H1 (cell line): ENCODE results near the gene PTEN.

Experiments used
- POLR2A ChIP-seq, 2 experiments: IDR thresholded peaks; 1 replicate in 1 of 2; 2 replicates in 1 of 2; pipeline ENCODE4 v1.6.1; 2011; ENCODE audit warnings: low read depth in 2 of 2, low read length in 2 of 2, mild to moderate bottlenecking in 2 of 2; ENCODE audit errors: control extremely low read depth in 1 of 2
- RFX5 ChIP-seq: IDR thresholded peaks from 2 replicates; pipeline ENCODE4 v1.6.1; 2011; ENCODE audit warnings: low read depth, low read length, improper control_type of control experiment, borderline replicate concordance

DNA sequence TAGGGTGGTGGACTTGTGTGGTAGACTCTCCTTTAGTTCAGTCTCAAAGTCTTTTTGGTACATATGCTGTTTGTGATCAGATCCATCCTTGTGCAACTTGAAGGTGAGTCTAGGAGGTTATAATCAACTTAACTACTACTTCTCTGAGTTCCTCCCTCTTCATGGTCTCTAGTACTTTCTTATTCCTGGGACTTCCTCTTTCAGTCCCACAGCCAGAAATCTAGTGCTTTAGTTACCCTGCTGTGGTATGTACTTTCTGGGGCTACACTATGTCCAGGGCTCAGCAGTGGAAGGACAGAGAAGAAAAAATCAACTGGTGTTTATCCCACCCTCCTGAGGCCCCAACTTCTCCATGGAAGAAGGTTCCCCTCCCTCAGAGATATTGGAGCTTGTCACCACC lies 26.0 kb upstream of the PTEN start:
- TF ChIP-seq POLR2A (IDR thresholded peaks at IDR 0.05; ENCODE audit: control extremely low read depth in 1 of 2, low read depth in 2 of 2, low read length in 2 of 2) (no peak), RFX5 (no peak)
